HEK293 (cell line): Measurements from ENCODE around the gene GJB5.

Source experiments
- CTCF ChIP-seq: fragments of 450-650 bp; formaldehyde crosslinking; IDR thresholded peaks from 2 replicates; pipeline ENCODE4 v1.5.1; 2016; ENCODE audit warnings: missing biosample characterization, missing genetic modification characterization
- KLF16 ChIP-seq: fragments of 450-650 bp; formaldehyde crosslinking; IDR thresholded peaks from 2 replicates; pipeline ENCODE4 v1.5.1; 2017; ENCODE audit warnings: missing biosample characterization, missing genetic modification characterization
- OVOL3 ChIP-seq: fragments of 450-650 bp; formaldehyde crosslinking; IDR thresholded peaks from 2 replicates; pipeline ENCODE4 v1.5.1; 2016; ENCODE audit warnings: missing biosample characterization, missing genetic modification characterization
- PRDM4 ChIP-seq: fragments of 450-650 bp; formaldehyde crosslinking; IDR thresholded peaks from 2 replicates; pipeline ENCODE4 v1.5.1; 2017; ENCODE audit warnings: missing biosample characterization, missing genetic modification characterization
- RBAK ChIP-seq: fragments of 450-650 bp; formaldehyde crosslinking; IDR thresholded peaks from 2 replicates; pipeline ENCODE4 v1.5.1; 2016; ENCODE audit warnings: missing biosample characterization, missing genetic modification characterization
- REST ChIP-seq: fragments of 450-650 bp; formaldehyde crosslinking; IDR thresholded peaks from 2 replicates; pipeline ENCODE4 v1.5.1; 2016; ENCODE audit warnings: missing biosample characterization, missing genetic modification characterization
- ZBTB11 ChIP-seq: fragments of 450-650 bp; formaldehyde crosslinking; conservative IDR thresholded peaks from 2 replicates; pipeline ENCODE4 v1.5.1; 2016; ENCODE audit warnings: low read depth, missing biosample characterization, missing genetic modification characterization
- ZNF140 ChIP-seq: fragments of 450-650 bp; formaldehyde crosslinking; IDR thresholded peaks from 2 replicates; pipeline ENCODE4 v1.5.1; 2016; ENCODE audit warnings: missing biosample characterization, missing genetic modification characterization
- ZNF274 ChIP-seq, 2 experiments: fragments of 200-500 bp in 1 of 2; fragments of 450-650 bp in 1 of 2; sonication (Bioruptor generic) in 1 of 2; formaldehyde crosslinking in 1 of 2; IDR thresholded peaks; 2 replicates each; pipeline versions ENCODE4 v1.5.1 to v1.6.1; 2014 to 2016; ENCODE audit warnings: borderline replicate concordance in 1 of 2, inconsistent platforms in 1 of 2, low read length in 1 of 2, missing biosample characterization in 1 of 2, missing genetic modification characterization in 1 of 2
- ZNF580 ChIP-seq: fragments of 450-650 bp; formaldehyde crosslinking; IDR thresholded peaks from 2 replicates; pipeline ENCODE4 v1.5.1; 2016; ENCODE audit warnings: missing biosample characterization, missing genetic modification characterization
- ZNF76 ChIP-seq: fragments of 450-650 bp; formaldehyde crosslinking; IDR thresholded peaks from 2 replicates; pipeline ENCODE4; 2016; ENCODE audit warnings: low read depth, missing biosample characterization, missing genetic modification characterization, borderline replicate concordance

GRCh38 chr1:34796990-34797389 is 42.1 kb downstream of the GJB5 start:
- no peak for TF ChIP-seq PRDM4 (tag by site-specific recombination)
- TF ChIP-seq CTCF (tag by site-specific recombination) = no peak
- TF ChIP-seq OVOL3 (tag by site-specific recombination) = no peak
- TF ChIP-seq REST (tag by site-specific recombination) = no peak
- TF ChIP-seq ZNF580 (tag by site-specific recombination) = no peak
- TF ChIP-seq ZNF274 (IDR thresholded peaks at IDR 0.05; ENCODE audit: low read length) = no peak
- no peak for TF ChIP-seq ZNF274 (tag by site-specific recombination; IDR thresholded peaks at IDR 0.05; ENCODE audit: borderline replicate concordance)
- TF ChIP-seq ZBTB11 = no peak
- no peak for TF ChIP-seq RBAK (tag by site-specific recombination)
- TF ChIP-seq KLF16 (tag by site-specific recombination) = no peak
- no peak for TF ChIP-seq ZNF140 (tag by site-specific recombination)
- no peak for TF ChIP-seq ZNF76
